Prostate gland (tissue), 2 donors: ENCODE measurements around the gene CTSO.

ENCODE experiments used
- POLR2A ChIP-seq: fragments of 450-650 bp; IDR thresholded peaks from one replicate; pipeline ENCODE4 v1.6.1; 2016; ENCODE audit warnings: antibody characterized with exemption, mild to moderate bottlenecking
- TF ChIP-seq, protein P1 (sequence below), 4 experiments: fragments of 200-600 bp in 2 of 4; fragments of 450-650 bp in 2 of 4; sonication (generic) in 2 of 4; IDR thresholded peaks; 1 replicate in 3 of 4; 2 replicates in 1 of 4; pipeline ENCODE4 v1.5.1; 2016 to 2019; ENCODE audit warnings: antibody characterized with exemption in 4 of 4, mild to moderate bottlenecking in 2 of 4, moderate library complexity in 2 of 4

DNA sequence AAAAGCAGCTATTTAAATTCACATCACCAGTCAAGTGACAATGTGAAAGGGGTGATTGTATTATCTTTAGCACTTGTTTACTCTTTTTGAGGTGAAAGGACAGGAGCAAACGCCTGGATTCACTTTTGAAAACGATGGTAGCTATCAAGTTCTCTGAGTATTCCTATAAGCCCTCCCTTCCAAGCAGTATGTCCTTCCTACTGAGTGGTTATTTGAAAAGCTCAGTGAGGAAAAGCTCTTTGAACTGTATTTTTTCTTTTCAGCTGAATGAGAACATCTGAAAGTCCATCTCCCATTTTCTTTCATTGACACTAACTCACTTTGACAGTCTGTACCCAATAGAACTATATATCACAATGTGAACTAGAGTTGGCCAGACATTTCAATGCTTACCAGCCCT lies 9.1 kb upstream of the CTSO start:
- TF ChIP-seq, protein P1, sequence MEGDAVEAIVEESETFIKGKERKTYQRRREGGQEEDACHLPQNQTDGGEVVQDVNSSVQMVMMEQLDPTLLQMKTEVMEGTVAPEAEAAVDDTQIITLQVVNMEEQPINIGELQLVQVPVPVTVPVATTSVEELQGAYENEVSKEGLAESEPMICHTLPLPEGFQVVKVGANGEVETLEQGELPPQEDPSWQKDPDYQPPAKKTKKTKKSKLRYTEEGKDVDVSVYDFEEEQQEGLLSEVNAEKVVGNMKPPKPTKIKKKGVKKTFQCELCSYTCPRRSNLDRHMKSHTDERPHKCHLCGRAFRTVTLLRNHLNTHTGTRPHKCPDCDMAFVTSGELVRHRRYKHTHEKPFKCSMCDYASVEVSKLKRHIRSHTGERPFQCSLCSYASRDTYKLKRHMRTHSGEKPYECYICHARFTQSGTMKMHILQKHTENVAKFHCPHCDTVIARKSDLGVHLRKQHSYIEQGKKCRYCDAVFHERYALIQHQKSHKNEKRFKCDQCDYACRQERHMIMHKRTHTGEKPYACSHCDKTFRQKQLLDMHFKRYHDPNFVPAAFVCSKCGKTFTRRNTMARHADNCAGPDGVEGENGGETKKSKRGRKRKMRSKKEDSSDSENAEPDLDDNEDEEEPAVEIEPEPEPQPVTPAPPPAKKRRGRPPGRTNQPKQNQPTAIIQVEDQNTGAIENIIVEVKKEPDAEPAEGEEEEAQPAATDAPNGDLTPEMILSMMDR (IDR thresholded peaks at IDR 0.05), result no peak
- TF ChIP-seq POLR2A, result no peak
